ENCODE measurements around the gene SPEN.

The SPEN gene

GRCh38 chr1:15958111-15958510 lies 110.6 kb downstream of the SPEN start:
- peaks cover 3 to 27% of the 10 kb centered on the region in 2 experiments; a peak in 2 of 3 replicates for H3K36me3 ChIP-seq (ENCODE audit: control insufficient read depth in 2 of 2, insufficient read depth in 1 of 2, low read length in 2 of 2)
- ChIA-PET POLR2A (no interaction called here), CTCF (interaction anchor here (0.6 to 3.4 kb wide), 6 partner anchors 11 to 124 kb away, joined by 3 to 16 read pairs (median 3); partner anchors contain the start of gene ZBTB17)
- H3K4me3 ChIP-seq (ENCODE audit: low read depth, low read length): no peak overlapping the region
- H3K27ac ChIP-seq (ENCODE audit: extremely low read depth, low read depth, low read length): no peak overlapping the region
- H3K9me3 ChIP-seq (ENCODE audit: control insufficient read depth, insufficient read depth, low read depth, low read length): no peaks in the 10 kb centered on the region
- peaks cover 6% of the 10 kb centered on the region for H3K4me1 ChIP-seq (ENCODE audit: control insufficient read depth, insufficient read depth, low read length)
- TF ChIP-seq REST (tag by site-specific recombination; IDR thresholded peaks at IDR 0.05) (no peak), ZSCAN4 (tag by site-specific recombination; IDR thresholded peaks at IDR 0.05) (no peak), ZNF513 (tag by site-specific recombination; IDR thresholded peaks at IDR 0.05) (no peak), ZNF341 (tag by site-specific recombination; IDR thresholded peaks at IDR 0.05; ENCODE audit: low read depth) (no peak), ZNF704 (tag by site-specific recombination; IDR thresholded peaks at IDR 0.05) (no peak), ZNF670 (tag by site-specific recombination; IDR thresholded peaks at IDR 0.05; ENCODE audit: low read depth) (no peak), ZNF707 (tag by site-specific recombination; IDR thresholded peaks at IDR 0.05) (no peak), ZNF398 (tag by site-specific recombination; IDR thresholded peaks at IDR 0.05) (no peak), HOXD13 (CRISPR knock-in tag; IDR thresholded peaks at IDR 0.05; ENCODE audit: borderline replicate concordance) (no peak)

GRCh38 chr1:15958793-15959192 lies 111.3 kb downstream of the SPEN start:
- ChIA-PET POLR2A (interaction anchor here (0.7 kb wide), 1 partner anchor 100 kb away, joined by 3 read pairs; no protein-coding TSS in a partner anchor), CTCF (interaction anchor here (0.5 to 3.4 kb wide), 8 partner anchors 17 to 408 kb away, joined by 4 to 16 read pairs (median 4); partner anchors contain the start of gene ZBTB17)
- H3K4me1 ChIP-seq (ENCODE audit: control insufficient read depth, insufficient read depth, low read length): peaks cover 12% of the 10 kb centered on the region
- H3K27ac ChIP-seq (ENCODE audit: extremely low read depth, low read depth, low read length): no peak overlapping the region
- peaks cover 3 to 22% of the 10 kb centered on the region in 2 experiments; a peak in 2 of 3 replicates for H3K36me3 ChIP-seq (ENCODE audit: control insufficient read depth in 2 of 2, insufficient read depth in 1 of 2, low read length in 2 of 2)
- no peak overlapping the region for H3K4me3 ChIP-seq (ENCODE audit: low read depth, low read length)
- H3K9me3 ChIP-seq (ENCODE audit: control insufficient read depth, insufficient read depth, low read depth, low read length): no peaks in the 10 kb centered on the region
- TF ChIP-seq CTCF (tag by site-specific recombination; IDR thresholded peaks at IDR 0.05) (0 out of 2 replicates have a peak, but pooled peaks have one; percentile 26), TRIM28 (IDR thresholded peaks at IDR 0.05; ENCODE audit: borderline replicate concordance, low read length) (no peak), BCL11B (tag by site-specific recombination; IDR thresholded peaks at IDR 0.05; ENCODE audit: low read depth) (no peak), ZNF157 (tag by site-specific recombination; IDR thresholded peaks at IDR 0.05) (no peak), ZNF654 (tag by site-specific recombination; IDR thresholded peaks at IDR 0.05; ENCODE audit: low read depth) (peak; percentile 38; the same call in 1 of the 2 replicates), ZBTB11 (tag by site-specific recombination; conservative IDR thresholded peaks at IDR 0.05; ENCODE audit: low read depth) (no peak)
